GM21390 (cell line): ENCODE data around the gene ARHGEF40.

Experiments
- ATAC-seq: cut with Tn5 transposase; IDR thresholded peaks from one replicate; pipeline ENCODE4 v1.9.1; 2021; ENCODE audit not compliant: unreplicated experiment

ARHGEF40 gene

GRCh38 chr14:21058903-21059302 is 11.2 kb upstream of the ARHGEF40 start:
- ATAC-seq, result no peak

GRCh38 chr14:21059842-21060613 is 10.1 kb upstream of the ARHGEF40 start:
- no peak for ATAC-seq

GRCh38 chr14:21060614-21061346 is 9.3 kb upstream of the ARHGEF40 start:
- no peak for ATAC-seq

- no peak for ATAC-seq
Observed at GRCh38 chr14:21061347-21061668, 8.8 kb upstream of the ARHGEF40 start.

GRCh38 chr14:21063479-21063878 is 6.6 kb upstream of the ARHGEF40 start:
- no peak for ATAC-seq

GRCh38 chr14:21066882-21067502 is 3.1 kb upstream of the ARHGEF40 start:
- no peak for ATAC-seq

GRCh38 chr14:21068521-21069387 is 1.4 kb upstream of the ARHGEF40 start:
- no peak for ATAC-seq

- ATAC-seq, result no peak
Observed at GRCh38 chr14:21069388-21070082, 569 bp upstream of the ARHGEF40 start.

GRCh38 chr14:21070610-21071224 is 613 bp downstream of the ARHGEF40 start:
- ATAC-seq, result peak; percentile 17

- ATAC-seq, result peak; percentile 75
Observed at GRCh38 chr14:21071225-21072030, 1.3 kb downstream of the ARHGEF40 start.

GRCh38 chr14:21072031-21072473 is 1.9 kb downstream of the ARHGEF40 start:
- ATAC-seq, result no peak

GRCh38 chr14:21072781-21073339 is 2.8 kb downstream of the ARHGEF40 start:
- no peak for ATAC-seq

- no peak for ATAC-seq
Observed at GRCh38 chr14:21073921-21074320, 3.8 kb downstream of the ARHGEF40 start.

- ATAC-seq, result no peak
Observed at GRCh38 chr14:21074398-21075272, 4.5 kb downstream of the ARHGEF40 start.

- no peak for ATAC-seq
Observed at GRCh38 chr14:21075719-21076437, 5.8 kb downstream of the ARHGEF40 start.

GRCh38 chr14:21077672-21078071 is 7.6 kb downstream of the ARHGEF40 start:
- no peak for ATAC-seq

GRCh38 chr14:21078287-21078686 is 8.2 kb downstream of the ARHGEF40 start:
- ATAC-seq, result no peak
